Forelimb muscle (tissue), 1 donor: Measurements from ENCODE around the gene FRMD5. TPM values are rescaled to one million over a fixed set of nuclear protein-coding genes. Genes with fewer than 3 reads are reported as not detected.

Source experiments
- DNase-seq: peaks from one replicate; pipeline ENCODE4 v3.0.0-alpha.2; 2013; ENCODE audit warnings: low read depth
- polyA plus RNA-seq: library from polyadenylated mRNA; unstranded; fragments of 120-200 nt; gene quantifications from one replicate; pipeline ENCODE4 v1.2.1, GENCODE V29; 2013; ENCODE audit not compliant: insufficient read length

Gene FRMD5
- polyA plus RNA-seq, 1 donor = 0.42 TPM

DNA sequence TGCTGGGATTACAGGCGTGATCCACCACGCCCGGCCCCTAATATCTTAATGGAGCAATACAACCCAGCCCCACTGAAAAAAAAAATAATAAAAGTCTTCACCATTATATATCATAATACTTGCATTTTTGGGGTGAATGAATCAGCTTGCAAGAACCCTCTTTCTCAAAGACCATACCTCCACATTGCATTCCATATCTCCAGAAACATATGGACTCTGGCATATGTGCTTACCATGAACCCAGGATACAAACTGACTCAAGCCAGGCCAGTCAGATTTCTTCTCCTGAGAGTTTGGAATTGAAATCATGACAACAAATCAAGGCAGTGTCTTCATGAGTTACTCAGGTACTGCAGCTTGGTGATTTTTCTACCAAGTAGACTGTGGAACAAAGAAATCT is 101.2 kb downstream of the FRMD5 start:
- no peak for DNase-seq

- DNase-seq = no peak
Observed at GRCh38 chr15:44092221-44092620, 102.8 kb downstream of the FRMD5 start.

DNA sequence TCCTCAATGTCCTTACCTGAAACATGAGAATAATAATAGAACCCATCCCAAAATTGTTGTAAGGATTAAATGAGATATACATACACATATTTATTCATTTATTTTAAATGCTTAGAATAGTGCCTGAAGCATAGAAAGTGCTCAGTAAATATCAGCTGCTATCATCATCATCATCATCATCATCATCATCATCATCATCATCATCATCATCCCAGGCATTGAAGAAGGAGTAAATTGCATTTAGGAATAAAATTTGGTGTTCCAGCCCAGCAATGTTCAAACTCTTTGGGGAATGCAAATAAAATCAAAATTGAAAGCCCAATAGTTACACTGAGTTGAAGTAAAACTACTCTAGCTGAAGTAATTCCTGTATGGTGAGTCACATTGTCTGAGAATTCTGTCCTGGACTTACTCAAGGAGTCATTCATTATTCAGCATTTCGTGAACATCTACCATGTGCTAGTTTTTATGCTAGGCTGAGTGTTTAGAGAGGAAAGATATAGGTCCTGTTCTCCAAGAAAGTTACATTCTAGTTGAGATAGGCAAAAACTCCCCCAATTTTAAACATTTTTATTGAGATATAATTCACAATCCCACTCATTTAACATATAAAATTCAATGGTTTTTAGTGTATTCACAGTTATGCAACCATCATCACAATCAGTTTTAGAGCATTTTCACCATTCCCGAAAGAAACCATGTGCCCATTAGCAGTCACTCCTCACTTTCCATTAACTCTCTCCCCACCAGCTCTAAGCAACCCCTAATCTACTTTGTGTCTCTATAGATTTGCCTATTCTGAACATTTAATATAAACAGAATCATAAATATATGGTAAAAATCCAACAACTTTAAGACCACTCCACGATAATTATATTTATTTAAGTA is 107.2 kb downstream of the FRMD5 start:
- DNase-seq = no peak

DNA sequence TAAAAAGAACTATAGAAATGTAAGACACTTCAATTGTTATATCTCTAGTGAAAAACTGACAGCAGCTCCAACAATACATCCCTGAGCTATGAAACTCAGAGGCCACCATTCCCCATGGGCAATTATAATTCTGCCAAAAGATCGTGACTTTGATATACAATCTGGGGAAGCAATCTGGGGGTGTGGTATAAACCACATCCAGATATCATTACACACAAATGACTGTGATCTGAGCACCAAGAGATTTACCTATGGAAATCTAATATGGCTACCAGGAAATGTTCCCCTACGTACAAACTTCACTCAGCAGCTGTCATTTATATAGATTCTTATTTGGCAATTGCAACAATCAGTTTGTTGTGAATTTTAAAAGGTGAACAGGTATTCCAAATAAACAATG is 110.3 kb downstream of the FRMD5 start:
- no peak for DNase-seq

GRCh38 chr15:44084171-44084570 is 110.9 kb downstream of the FRMD5 start:
- DNase-seq = no peak

DNA sequence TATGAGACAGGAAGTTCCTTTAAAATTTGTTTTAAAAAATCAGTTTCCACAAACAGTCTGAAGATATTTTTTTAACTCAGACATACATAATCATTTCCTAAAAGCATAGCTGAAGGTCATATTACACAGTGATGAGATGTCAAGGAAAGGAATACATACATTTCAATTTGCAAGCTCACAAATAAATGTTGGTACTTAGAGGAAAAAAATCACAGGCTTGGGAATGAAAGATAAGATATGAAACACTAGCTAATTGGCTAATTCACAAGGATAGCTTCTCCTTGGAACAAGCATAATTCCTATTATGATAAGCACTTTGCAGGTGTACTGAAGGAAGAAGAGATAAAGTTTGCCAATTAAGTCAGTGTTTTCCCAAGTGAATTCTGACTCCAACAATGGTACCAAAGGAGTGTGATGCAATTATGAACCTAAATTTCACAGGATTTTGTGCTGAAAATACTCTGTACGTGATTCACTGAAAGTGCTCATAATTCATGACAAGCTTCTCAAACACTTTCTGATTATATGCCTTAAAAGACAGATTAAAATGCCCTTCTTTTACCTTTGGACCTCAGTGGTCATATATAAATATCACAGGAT is 112.4 kb downstream of the FRMD5 start:
- no peak for DNase-seq

DNA sequence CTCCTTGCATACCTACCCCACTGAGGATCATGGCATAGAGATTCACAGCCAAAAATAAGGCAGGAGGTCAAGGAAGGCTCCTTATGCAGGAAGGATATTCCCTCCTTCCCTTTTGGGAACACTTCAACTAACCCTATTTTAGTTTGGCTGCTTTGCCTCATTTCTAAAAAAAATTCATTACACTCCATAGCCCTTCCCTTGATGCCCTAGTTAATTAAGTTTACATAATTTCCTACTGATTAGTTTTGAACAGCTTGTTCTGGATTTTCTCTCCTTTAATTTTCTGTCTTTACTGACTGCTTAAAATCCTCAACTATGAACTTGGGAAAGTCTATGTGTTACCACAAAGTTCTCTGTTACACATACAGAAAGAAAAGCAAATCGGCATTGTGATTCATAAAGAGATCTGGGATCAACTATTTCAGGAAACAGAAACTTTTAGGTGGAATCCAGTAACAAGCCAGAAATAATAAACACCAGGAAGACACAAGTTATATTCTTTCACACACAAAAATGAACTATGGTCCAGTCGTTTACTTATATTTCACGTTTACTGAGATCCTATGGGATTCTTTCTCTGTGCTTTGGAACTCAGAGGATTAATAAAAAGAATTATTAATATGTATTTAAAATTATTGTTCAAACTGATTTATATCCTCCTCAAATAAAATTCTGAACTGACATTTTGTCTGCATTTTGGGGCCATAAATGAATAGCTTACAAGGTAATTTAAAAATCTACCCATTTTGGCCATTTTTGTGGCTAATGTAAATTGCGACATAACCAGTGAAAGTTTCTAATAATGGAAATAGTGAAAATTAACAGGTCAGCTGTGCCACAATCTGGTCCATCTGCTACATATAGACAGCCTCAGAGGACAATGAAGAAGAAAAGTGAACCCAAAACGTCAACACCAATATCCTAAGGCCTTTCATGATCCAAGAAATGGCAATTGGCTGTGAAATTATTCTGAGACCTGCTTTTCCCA is 113.8 kb downstream of the FRMD5 start:
- no peak for DNase-seq

DNA sequence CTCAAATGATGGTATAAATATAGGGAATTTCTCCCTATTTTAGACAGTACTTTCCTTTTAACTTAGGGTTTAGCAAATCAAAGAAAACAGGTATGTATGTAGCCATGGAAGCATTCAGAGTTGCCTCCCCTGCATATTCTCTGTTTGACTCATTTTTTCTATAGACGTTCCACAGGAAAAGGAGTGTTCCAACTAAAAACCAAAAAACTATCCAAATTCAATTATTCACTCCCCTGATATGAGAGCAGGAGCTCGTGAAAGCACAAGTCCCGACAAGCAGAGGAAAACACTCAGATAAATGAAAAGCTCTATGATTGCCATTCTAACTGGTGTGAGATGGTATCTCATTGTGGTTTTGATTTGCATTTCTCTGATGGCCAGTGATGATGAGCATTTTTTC is 119.5 kb downstream of the FRMD5 start:
- no peak for DNase-seq

GRCh38 chr15:44069489-44069888 is 125.6 kb downstream of the FRMD5 start:
- DNase-seq = no peak

DNA sequence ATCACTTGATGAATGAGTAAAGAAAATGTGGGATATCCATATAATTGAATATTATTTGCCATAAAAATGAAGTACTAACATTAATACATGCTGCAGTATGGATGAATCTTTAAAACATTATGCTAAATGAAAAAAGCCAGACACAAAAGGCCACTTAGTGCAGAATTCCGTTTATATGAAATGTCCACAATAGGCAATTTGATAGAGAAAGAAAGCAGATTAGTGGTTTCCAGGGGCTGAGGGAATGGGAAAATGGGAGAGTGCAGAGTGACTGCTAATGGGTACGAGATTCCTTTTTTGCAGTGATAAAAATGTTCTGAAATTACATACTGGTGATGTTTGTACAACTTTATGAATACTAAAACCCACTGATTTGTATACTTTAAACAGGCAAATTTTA is 126.7 kb downstream of the FRMD5 start:
- no peak for DNase-seq

DNA sequence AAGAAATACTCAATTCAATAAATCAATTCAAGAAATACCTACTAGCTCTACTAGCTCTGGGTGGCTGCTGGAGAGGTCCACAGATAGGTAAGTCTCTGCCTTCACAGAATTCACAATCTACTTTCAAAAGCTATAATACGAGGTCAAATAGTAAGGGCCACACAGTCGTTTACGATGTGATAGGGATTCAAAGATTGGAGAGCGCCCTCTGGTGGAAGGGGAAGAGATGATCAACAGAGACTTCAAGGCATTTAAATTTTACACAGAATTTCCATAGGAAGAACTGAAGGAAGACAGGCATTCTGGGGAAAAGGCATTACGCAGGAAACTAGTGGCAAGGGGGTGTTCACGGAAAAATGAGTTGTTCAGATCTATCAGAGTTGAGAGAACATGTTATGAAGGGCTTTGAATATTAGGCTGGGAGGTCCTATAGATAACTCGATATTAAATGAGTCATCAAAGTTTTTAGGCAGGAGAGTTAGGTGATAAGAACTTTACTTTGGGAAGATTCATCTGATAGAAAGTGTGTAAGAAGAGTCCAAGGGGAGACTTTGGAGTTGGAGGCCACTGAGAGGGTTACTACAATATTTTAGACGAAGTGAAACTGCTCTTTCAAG is 128.8 kb downstream of the FRMD5 start:
- DNase-seq = no peak

- no peak for DNase-seq
Observed at GRCh38 chr15:44064706-44065105, 130.4 kb downstream of the FRMD5 start.

- DNase-seq = no peak
Observed at GRCh38 chr15:44058126-44058525, 136.9 kb downstream of the FRMD5 start.

DNA sequence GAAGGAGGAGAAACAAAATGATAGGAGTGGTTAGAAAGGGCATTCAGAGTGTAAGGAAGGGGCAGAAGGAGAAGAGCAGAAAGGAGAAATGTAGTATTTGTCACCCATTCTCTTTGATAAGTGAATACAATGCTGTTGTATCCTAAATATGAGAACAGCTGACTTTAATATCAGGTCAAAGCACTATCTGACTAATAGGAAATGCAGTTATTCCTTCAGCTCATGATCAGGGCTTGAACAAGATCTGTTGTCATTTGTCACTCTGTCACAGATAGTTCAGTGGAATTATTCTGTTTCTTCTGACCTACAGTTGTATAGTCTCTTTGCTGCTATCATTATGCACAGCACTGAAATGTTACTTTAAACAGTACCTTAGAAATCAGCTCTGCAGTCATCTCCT is 149.4 kb downstream of the FRMD5 start:
- no peak for DNase-seq

DNA sequence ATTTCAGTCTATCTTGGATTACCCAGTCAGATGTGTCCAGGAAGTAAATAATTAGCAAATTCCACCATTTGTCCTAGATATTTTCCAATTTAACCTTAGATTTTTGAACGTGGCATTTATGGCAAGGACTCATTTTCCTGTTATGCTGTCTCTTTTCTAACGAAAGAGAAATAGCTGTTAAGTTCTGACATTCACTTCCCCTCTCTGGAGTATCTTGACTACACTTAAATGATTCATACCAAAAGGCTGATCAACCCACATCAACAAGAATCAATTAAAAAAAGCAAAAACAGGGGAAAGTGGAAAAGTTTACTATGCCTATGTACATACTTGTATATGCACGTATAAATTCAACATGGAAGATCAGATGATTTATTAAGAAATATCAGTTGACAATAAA is 149.9 kb downstream of the FRMD5 start:
- no peak for DNase-seq

DNA sequence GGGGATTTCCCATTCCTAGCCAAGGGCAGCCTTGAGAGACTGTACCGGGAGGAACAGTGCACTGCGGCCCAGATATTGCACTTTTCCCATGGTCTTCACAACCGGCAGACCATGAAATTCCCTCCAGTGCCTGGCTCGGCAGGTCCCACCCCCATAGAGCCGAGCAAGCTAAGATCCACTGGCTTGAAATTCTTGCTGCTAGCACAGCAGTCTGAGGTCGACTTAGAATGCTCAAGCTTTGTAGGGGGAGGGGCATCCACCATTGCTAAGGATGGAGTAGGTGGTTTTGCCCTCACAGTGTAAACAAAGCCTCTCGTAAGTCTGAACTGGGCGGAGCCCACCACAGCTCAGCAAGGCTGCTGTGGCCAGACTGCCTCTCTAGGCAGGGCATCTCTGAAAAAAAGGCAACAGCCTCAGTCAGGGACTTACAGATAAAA is 156.3 kb downstream of the FRMD5 start:
- DNase-seq = no peak

- DNase-seq = no peak
Observed at GRCh38 chr15:44035781-44036699, 159.0 kb downstream of the FRMD5 start.

- DNase-seq = no peak
Observed at GRCh38 chr15:44034933-44035624, 160.0 kb downstream of the FRMD5 start.

DNA sequence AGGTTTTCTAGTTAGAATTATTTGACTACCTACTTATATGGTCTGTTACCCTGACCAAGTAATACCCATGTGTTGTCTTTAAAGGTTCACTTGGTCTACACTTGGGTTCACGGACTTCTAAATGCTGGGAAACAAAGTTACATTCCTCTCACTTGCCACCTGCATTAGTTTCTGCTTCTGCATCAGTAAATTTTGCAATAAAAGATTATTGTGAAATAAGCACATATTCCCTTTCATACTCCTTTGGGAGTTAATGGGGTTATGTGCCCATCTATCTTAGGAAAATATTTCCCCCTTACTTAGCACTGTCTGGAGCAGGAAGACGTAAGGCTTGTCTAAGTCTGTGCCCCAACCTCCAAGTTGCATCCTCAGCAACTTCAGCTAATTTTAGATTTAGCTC is 160.7 kb downstream of the FRMD5 start:
- no peak for DNase-seq

GRCh38 chr15:44033894-44034293 is 161.2 kb downstream of the FRMD5 start:
- no peak for DNase-seq
